GM21786 (cell line): ENCODE measurements around the gene IL18RAP.

Experiments used
- ATAC-seq: cut with Tn5 transposase; IDR thresholded peaks from one replicate; pipeline ENCODE4 v1.9.1; 2021; ENCODE audit not compliant: unreplicated experiment

IL18RAP gene

GRCh38 chr2:102421890-102422759 lies 835 bp upstream of the IL18RAP start:
- no peak for ATAC-seq

GRCh38 chr2:102423368-102423767 lies 408 bp downstream of the IL18RAP start:
- ATAC-seq, result no peak

- peak; percentile 91 for ATAC-seq
Measured at GRCh38 chr2:102424754-102425153, 1.8 kb downstream of the IL18RAP start.

- ATAC-seq, result no peak
Measured at GRCh38 chr2:102425441-102426132, 2.6 kb downstream of the IL18RAP start.

- ATAC-seq, result no peak
Measured at GRCh38 chr2:102427249-102427648, 4.3 kb downstream of the IL18RAP start.

- ATAC-seq, result no peak
Measured at GRCh38 chr2:102428573-102428972, 5.6 kb downstream of the IL18RAP start.

- no peak for ATAC-seq
Measured at GRCh38 chr2:102432386-102432785, 9.4 kb downstream of the IL18RAP start.

- no peak for ATAC-seq
Measured at GRCh38 chr2:102433973-102434654, 11.2 kb downstream of the IL18RAP start.

GRCh38 chr2:102434655-102435381 lies 11.9 kb downstream of the IL18RAP start:
- ATAC-seq, result no peak

- ATAC-seq, result no peak
Measured at GRCh38 chr2:102435741-102436140, 12.8 kb downstream of the IL18RAP start.

- ATAC-seq, result no peak
Measured at GRCh38 chr2:102436323-102436722, 13.4 kb downstream of the IL18RAP start.

GRCh38 chr2:102437122-102437521 lies 14.2 kb downstream of the IL18RAP start:
- ATAC-seq, result no peak

- ATAC-seq, result no peak
Measured at GRCh38 chr2:102438111-102438510, 15.2 kb downstream of the IL18RAP start.

- ATAC-seq, result no peak
Measured at GRCh38 chr2:102438578-102438977, 15.6 kb downstream of the IL18RAP start.

- ATAC-seq, result no peak
Measured at GRCh38 chr2:102439065-102439695, 16.2 kb downstream of the IL18RAP start.

- ATAC-seq, result peak; percentile 56
Measured at GRCh38 chr2:102442967-102443828, 20.2 kb downstream of the IL18RAP start.

- ATAC-seq, result no peak
Measured at GRCh38 chr2:102444233-102444632, 21.3 kb downstream of the IL18RAP start.

- no peak for ATAC-seq
Measured at GRCh38 chr2:102446936-102447335, 24.0 kb downstream of the IL18RAP start.

- ATAC-seq, result no peak
Measured at GRCh38 chr2:102449370-102449974, 26.5 kb downstream of the IL18RAP start.
